DMS 273 treated with DMSO at 0.1 percent for 48 hours (cell line): Measurements from ENCODE around the gene SLC10A1.
"Not testable (repeated sequence)": the region's sequence is repeated elsewhere in the genome, so short reads cannot be mapped to it uniquely, and the experiment has no call there.

Source experiments
- DNase-seq: peaks from one replicate; lab custom pipeline; 2025; lab: John Stamatoyannopoulos, UW

The SLC10A1 gene

GRCh38 chr14:69796797-69797500 lies at the start of gene SLC10A1:
TSS of gene SLC10A1 (minus strand) at chr14:69797241. CDS start at chr14:69797155, 86 bp downstream.
- DNase-seq, result no peak

GRCh38 chr14:69845787-69846186 lies 48.7 kb upstream of the SLC10A1 start:
- no peak for DNase-seq

GRCh38 chr14:69845050-69845581 lies 48.1 kb upstream of the SLC10A1 start:
- DNase-seq, result no peak

- DNase-seq, result no peak
Measured at GRCh38 chr14:69844171-69844570, 47.1 kb upstream of the SLC10A1 start.

- DNase-seq, result no peak
Measured at GRCh38 chr14:69842686-69843420, 45.8 kb upstream of the SLC10A1 start.

- DNase-seq, result peak; percentile 53
Measured at GRCh38 chr14:69841656-69842055, 44.6 kb upstream of the SLC10A1 start.

GRCh38 chr14:69839661-69840060 lies 42.6 kb upstream of the SLC10A1 start:
- no peak for DNase-seq

GRCh38 chr14:69838881-69839416 lies 41.9 kb upstream of the SLC10A1 start:
- no peak for DNase-seq

- DNase-seq, result no peak
Measured at GRCh38 chr14:69828879-69829278, 31.8 kb upstream of the SLC10A1 start.

- DNase-seq, result no peak
Measured at GRCh38 chr14:69828354-69828753, 31.3 kb upstream of the SLC10A1 start.

GRCh38 chr14:69827560-69827959 lies 30.5 kb upstream of the SLC10A1 start:
- no peak for DNase-seq

GRCh38 chr14:69822456-69822855 lies 25.4 kb upstream of the SLC10A1 start:
- DNase-seq, result no peak

- DNase-seq, result no peak
Measured at GRCh38 chr14:69820991-69821390, 23.9 kb upstream of the SLC10A1 start.

GRCh38 chr14:69819607-69820006 lies 22.6 kb upstream of the SLC10A1 start:
- DNase-seq, result no peak

- peak; percentile 9 for DNase-seq
Measured at GRCh38 chr14:69818758-69819191, 21.7 kb upstream of the SLC10A1 start.

- no peak for DNase-seq
Measured at GRCh38 chr14:69816216-69816615, 19.2 kb upstream of the SLC10A1 start.

GRCh38 chr14:69815556-69815955 lies 18.5 kb upstream of the SLC10A1 start:
- DNase-seq, result no peak

GRCh38 chr14:69814397-69814796 lies 17.4 kb upstream of the SLC10A1 start:
- DNase-seq, result no peak

- not testable (repeated sequence) for DNase-seq
Measured at GRCh38 chr14:69813346-69813745, 16.3 kb upstream of the SLC10A1 start.

- no peak for DNase-seq
Measured at GRCh38 chr14:69812711-69813110, 15.7 kb upstream of the SLC10A1 start.

- no peak for DNase-seq
Measured at GRCh38 chr14:69811868-69812252, 14.8 kb upstream of the SLC10A1 start.

- DNase-seq, result no peak
Measured at GRCh38 chr14:69811227-69811867, 14.3 kb upstream of the SLC10A1 start.
